Keratinocyte (primary cell): ENCODE results near the gene CEP295NL. TPM values are rescaled to one million over a fixed set of nuclear protein-coding genes. Genes with fewer than 3 reads are reported as not detected.

ENCODE experiments used
- DNase-seq: peaks from one replicate; pipeline ENCODE4 v3.0.0-alpha.2; 2011; ENCODE audit warnings: low read depth, missing footprints, low spot score
- FAIRE-seq: peaks from 2 replicates; lab custom pipeline; 2011; peaks lifted over from hg19 to GRCh38; lab: Jason Lieb, UNC
- H2AFZ ChIP-seq: 2 replicates; pipeline ENCODE4 v1.6.0; 2012; ENCODE audit warnings: low read length, control low read depth, inconsistent platforms; ENCODE audit not compliant: control insufficient read depth
- H3K27ac ChIP-seq: 2 replicates; pipeline ENCODE4 v1.5.1; 2011; ENCODE audit warnings: low read length; ENCODE audit not compliant: control insufficient read depth, insufficient read depth
- H3K27me3 ChIP-seq: 3 replicates; pipeline ENCODE4 v1.6.0; 2011; ENCODE audit warnings: low read length; ENCODE audit not compliant: control insufficient read depth, insufficient read depth; ENCODE audit errors: extremely low read depth
- H3K36me3 ChIP-seq, 2 experiments: 2 replicates in 1 of 2; 3 replicates in 1 of 2; pipeline ENCODE4 v1.5.1; 2011; ENCODE audit warnings: low read length in 2 of 2, mild to moderate bottlenecking in 1 of 2; ENCODE audit not compliant: control insufficient read depth in 2 of 2, insufficient read depth in 2 of 2; ENCODE audit errors: extremely low read depth in 1 of 2
- H3K4me1 ChIP-seq: 3 replicates; pipeline ENCODE4 v1.5.1; 2011; ENCODE audit warnings: low read length; ENCODE audit not compliant: control insufficient read depth, insufficient read depth; ENCODE audit errors: extremely low read depth
- H3K4me2 ChIP-seq: 3 replicates; pipeline ENCODE4 v1.6.0; 2011; ENCODE audit warnings: low read depth, low read length; ENCODE audit not compliant: control insufficient read depth, insufficient read depth; ENCODE audit errors: extremely low read depth
- H3K4me3 ChIP-seq, 3 experiments: fragments of 200-600 bp in 1 of 3; sonication (generic) in 1 of 3; 2 replicates in 2 of 3; 3 replicates in 1 of 3; pipeline ENCODE4 v1.5.1; 2011 to 2016; ENCODE audit warnings: low read length in 3 of 3, mild to moderate bottlenecking in 3 of 3, control low read depth in 2 of 3, inconsistent platforms in 1 of 3, low read depth in 1 of 3, mixed read lengths in 1 of 3, mixed run types in 1 of 3, moderate library complexity in 1 of 3; ENCODE audit not compliant: control insufficient read depth in 2 of 3, insufficient read depth in 2 of 3; ENCODE audit errors: extremely low read depth in 1 of 3
- H3K79me2 ChIP-seq: 2 replicates; pipeline ENCODE4 v1.6.0; 2012; ENCODE audit warnings: low read length; ENCODE audit not compliant: control insufficient read depth, insufficient read depth
- H3K9ac ChIP-seq: 3 replicates; pipeline ENCODE4 v1.6.0; 2011; ENCODE audit warnings: low read length; ENCODE audit not compliant: control insufficient read depth, insufficient read depth; ENCODE audit errors: extremely low read depth
- H3K9me1 ChIP-seq: 3 replicates; pipeline ENCODE4 v1.6.0; 2011; ENCODE audit warnings: low read length; ENCODE audit not compliant: control insufficient read depth, insufficient read depth; ENCODE audit errors: extremely low read depth
- H3K9me3 ChIP-seq: 2 replicates; pipeline ENCODE4 v1.5.1; 2012; ENCODE audit warnings: low read depth, low read length; ENCODE audit not compliant: control insufficient read depth
- H4K20me1 ChIP-seq: 3 replicates; pipeline ENCODE4 v1.6.0; 2011; ENCODE audit warnings: low read length; ENCODE audit not compliant: control insufficient read depth, insufficient read depth; ENCODE audit errors: extremely low read depth
- EZH2 ChIP-seq: IDR thresholded peaks from one replicate; pipeline ENCODE4 v1.6.1; 2012; ENCODE audit warnings: inconsistent platforms, mild to moderate bottlenecking, low read length, moderate library complexity
- dilution Hi-C: fragments of 300-500 bp; cut with MboI; formaldehyde crosslinking; loops from one replicate; pipeline ENCODE4 v1.7.0; 2020; ENCODE audit warnings: low sequenced_read_pairs; ENCODE audit not compliant: extremely low pct_ligation_motif_present
- polyA plus RNA-seq, 5 experiments: library from polyadenylated mRNA; depleted of rRNA in 3 of 5; stranded (reverse) in 3 of 5; stranded (forward) in 1 of 5; unstranded in 1 of 5; fragments of >200 nt; gene quantifications; 1 replicate in 1 of 5; 2 replicates in 3 of 5; 3 replicates in 1 of 5; pipeline versions ENCODE4 v1.2.1 to v1.2.3, GENCODE V29; 2011 to 2012; ENCODE audit warnings: missing spikeins in 2 of 5, low read depth in 1 of 5, low replicate concordance in 1 of 5
- TF ChIP-seq, protein P1 (sequence below), 3 experiments: IDR thresholded peaks in 1 of 3; conservative IDR thresholded peaks in 1 of 3; optimal IDR thresholded peaks in 1 of 3; 2 replicates in 2 of 3; 3 replicates in 1 of 3; pipeline versions ENCODE3 to v1.5.1; 2011; ENCODE audit warnings: low read length in 3 of 3, mild to moderate bottlenecking in 3 of 3, moderate library complexity in 2 of 3, control low read depth in 1 of 3, inconsistent platforms in 1 of 3; ENCODE audit not compliant: insufficient read depth in 2 of 3; ENCODE audit errors: extremely low read depth in 1 of 3

The CEP295NL gene
- polyA plus RNA-seq, 1 donor (not counting 4 experiments of a cell fraction or from before 2014, with no cell fraction given) = not detected

- H3K9me3 ChIP-seq = no peaks in the 10 kb centered on the region
- H2AFZ ChIP-seq = no peak overlapping the region
- no peak overlapping the region for H3K27ac ChIP-seq
- H3K4me3 ChIP-seq = no peak overlapping the region
- dilution Hi-C loops = no loop called here
- H4K20me1 ChIP-seq = no peaks in the 10 kb centered on the region
- H3K4me1 ChIP-seq = peaks cover 7% of the 10 kb centered on the region
- H3K4me2 ChIP-seq = no peak overlapping the region
- FAIRE-seq (no peak), DNase-seq (no peak)
- no peak for TF ChIP-seq EZH2
- TF ChIP-seq, protein P1, sequence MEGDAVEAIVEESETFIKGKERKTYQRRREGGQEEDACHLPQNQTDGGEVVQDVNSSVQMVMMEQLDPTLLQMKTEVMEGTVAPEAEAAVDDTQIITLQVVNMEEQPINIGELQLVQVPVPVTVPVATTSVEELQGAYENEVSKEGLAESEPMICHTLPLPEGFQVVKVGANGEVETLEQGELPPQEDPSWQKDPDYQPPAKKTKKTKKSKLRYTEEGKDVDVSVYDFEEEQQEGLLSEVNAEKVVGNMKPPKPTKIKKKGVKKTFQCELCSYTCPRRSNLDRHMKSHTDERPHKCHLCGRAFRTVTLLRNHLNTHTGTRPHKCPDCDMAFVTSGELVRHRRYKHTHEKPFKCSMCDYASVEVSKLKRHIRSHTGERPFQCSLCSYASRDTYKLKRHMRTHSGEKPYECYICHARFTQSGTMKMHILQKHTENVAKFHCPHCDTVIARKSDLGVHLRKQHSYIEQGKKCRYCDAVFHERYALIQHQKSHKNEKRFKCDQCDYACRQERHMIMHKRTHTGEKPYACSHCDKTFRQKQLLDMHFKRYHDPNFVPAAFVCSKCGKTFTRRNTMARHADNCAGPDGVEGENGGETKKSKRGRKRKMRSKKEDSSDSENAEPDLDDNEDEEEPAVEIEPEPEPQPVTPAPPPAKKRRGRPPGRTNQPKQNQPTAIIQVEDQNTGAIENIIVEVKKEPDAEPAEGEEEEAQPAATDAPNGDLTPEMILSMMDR (optimal IDR thresholded peaks at IDR 0.05 in 1 of 3, IDR thresholded peaks at IDR 0.05 in 1 of 3, conservative IDR thresholded peaks at IDR 0.05 in 1 of 3; ENCODE audit: extremely low read depth in 1 of 3, insufficient read depth in 2 of 3, low read length in 3 of 3) = no peak
- H3K9me1 ChIP-seq = no peaks in the 10 kb centered on the region
- H3K79me2 ChIP-seq = no peaks in the 10 kb centered on the region
- peaks cover 18% of the 10 kb centered on the region for H3K27me3 ChIP-seq
- no peaks in the 10 kb centered on the region for H3K36me3 ChIP-seq
- H3K9ac ChIP-seq = no peak overlapping the region
Observed at GRCh38 chr17:78922816-78923498, 20.0 kb upstream of the CEP295NL start.

DNA sequence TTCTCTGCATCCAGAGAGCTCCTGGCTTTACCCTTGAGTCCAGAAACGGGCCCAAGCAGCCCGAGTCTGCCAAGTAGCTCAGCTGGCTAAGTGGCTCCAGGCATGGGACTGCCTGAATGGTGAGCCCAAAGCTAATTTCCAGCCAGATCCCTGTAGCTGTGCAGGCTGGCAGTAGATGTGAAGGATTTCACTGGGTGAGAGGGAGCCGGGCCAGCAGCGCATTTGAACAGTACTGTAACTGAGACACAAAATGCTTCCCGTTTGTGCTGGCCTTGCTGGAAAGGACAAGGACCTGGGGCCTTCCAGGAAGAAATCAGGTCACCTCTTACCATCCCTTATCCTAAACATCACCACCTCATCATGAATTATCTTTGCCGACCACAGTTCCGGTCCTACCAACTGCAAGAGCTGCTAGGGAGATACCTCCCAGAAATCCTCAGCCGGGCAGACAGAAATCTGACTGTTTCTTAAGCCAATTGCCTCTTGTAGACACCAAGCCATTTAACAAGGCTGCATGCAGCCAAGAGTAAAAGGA lies 18.5 kb upstream of the CEP295NL start:
- H3K79me2 ChIP-seq = no peaks in the 10 kb centered on the region
- H3K4me3 ChIP-seq = no peak overlapping the region
- DNase-seq (no peak), FAIRE-seq (no peak)
- H3K36me3 ChIP-seq = no peaks in the 10 kb centered on the region
- H3K9me1 ChIP-seq = no peaks in the 10 kb centered on the region
- H3K9ac ChIP-seq = no peak overlapping the region
- TF ChIP-seq EZH2 = no peak
- TF ChIP-seq, protein P1 (optimal IDR thresholded peaks at IDR 0.05 in 1 of 3, IDR thresholded peaks at IDR 0.05 in 1 of 3, conservative IDR thresholded peaks at IDR 0.05 in 1 of 3; ENCODE audit: extremely low read depth in 1 of 3, insufficient read depth in 2 of 3, low read length in 3 of 3) = no peak
- H3K27me3 ChIP-seq = peaks cover 18% of the 10 kb centered on the region
- no peak overlapping the region for H3K27ac ChIP-seq
- no peak overlapping the region for H3K4me2 ChIP-seq
- no peaks in the 10 kb centered on the region for H3K9me3 ChIP-seq
- dilution Hi-C loops = no loop called here
- H2AFZ ChIP-seq = no peak overlapping the region
- peaks cover 7% of the 10 kb centered on the region for H3K4me1 ChIP-seq
- H4K20me1 ChIP-seq = no peaks in the 10 kb centered on the region
